Stimulated activated memory B cell treated with anti-CD40 and anti-IgM and Interleukin-4, amounts not matched to agents 10 μg/mL and 1 μg/mL and 100 μg/mL, for 72 hours (primary cell): Measurements from ENCODE around the gene VEGFA.

ENCODE experiments used
- ATAC-seq: fragments of 150-1000 bp; cut with Tn5 transposase; 2 replicates; pipeline ENCODE4 v1.10.0; 2021
- H3K27ac Mint-ChIP-seq: one replicate; pipeline ENCODE4 v1.8.0; 2022; ENCODE audit warnings: mild to moderate bottlenecking, mixed read lengths
- H3K27me3 Mint-ChIP-seq: one replicate; pipeline ENCODE4 v1.8.0; 2022; ENCODE audit warnings: mixed read lengths
- H3K36me3 Mint-ChIP-seq: one replicate; pipeline ENCODE4 v1.8.0; 2022; ENCODE audit warnings: mixed read lengths
- H3K4me1 Mint-ChIP-seq: one replicate; pipeline ENCODE4 v1.8.0; 2022; ENCODE audit warnings: mixed read lengths
- H3K4me3 Mint-ChIP-seq: one replicate; pipeline ENCODE4 v1.8.0; 2022; ENCODE audit warnings: mild to moderate bottlenecking, moderate library complexity, mixed read lengths
- H3K9me3 Mint-ChIP-seq: one replicate; pipeline ENCODE4 v1.8.0; 2022; ENCODE audit warnings: mixed read lengths

VEGFA gene

DNA sequence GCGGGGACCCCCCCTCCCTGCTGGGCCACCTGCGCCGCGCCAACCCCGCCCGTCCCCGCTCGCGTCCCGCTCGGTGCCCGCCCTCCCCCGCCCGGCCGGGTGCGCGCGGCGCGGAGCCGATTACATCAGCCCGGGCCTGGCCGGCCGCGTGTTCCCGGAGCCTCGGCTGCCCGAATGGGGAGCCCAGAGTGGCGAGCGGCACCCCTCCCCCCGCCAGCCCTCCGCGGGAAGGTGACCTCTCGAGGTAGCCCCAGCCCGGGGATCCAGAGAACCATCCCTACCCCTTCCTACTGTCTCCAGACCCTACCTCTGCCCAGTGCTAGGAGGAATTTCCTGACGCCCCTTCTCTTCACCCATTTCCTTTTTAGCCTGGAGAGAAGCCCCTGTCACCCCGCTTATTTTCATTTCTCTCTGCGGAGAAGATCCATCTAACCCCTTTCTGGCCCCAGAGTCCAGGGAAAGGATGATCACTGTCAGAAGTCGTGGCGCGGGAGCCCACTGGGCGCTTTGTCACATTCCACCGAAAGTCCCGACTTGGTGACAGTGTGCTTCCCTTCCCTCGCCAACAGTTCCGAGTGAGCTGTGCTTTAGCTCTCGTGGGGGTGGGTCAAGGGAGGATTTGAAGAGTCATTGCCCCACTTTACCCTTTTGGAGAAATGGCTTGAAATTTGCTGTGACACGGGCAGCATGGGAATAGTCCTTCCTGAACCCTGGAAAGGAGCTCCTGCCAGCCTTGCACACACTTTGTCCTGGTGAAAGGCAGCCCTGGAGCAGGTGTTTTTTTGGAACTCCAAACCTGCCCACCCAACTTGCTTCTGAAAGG, 2.1 kb downstream of the VEGFA start:
- ATAC-seq, result no peak
- H3K27me3 Mint-ChIP-seq, result peaks cover 28% of the 10 kb centered on the region
- H3K36me3 Mint-ChIP-seq, result no peaks in the 10 kb centered on the region
- H3K9me3 Mint-ChIP-seq, result no peaks in the 10 kb centered on the region
- H3K4me1 Mint-ChIP-seq, result peaks cover 66% of the 10 kb centered on the region
- H3K27ac Mint-ChIP-seq, result peak overlapping the region; percentile 55
- H3K4me3 Mint-ChIP-seq, result peak overlapping the region; percentile 70

DNA sequence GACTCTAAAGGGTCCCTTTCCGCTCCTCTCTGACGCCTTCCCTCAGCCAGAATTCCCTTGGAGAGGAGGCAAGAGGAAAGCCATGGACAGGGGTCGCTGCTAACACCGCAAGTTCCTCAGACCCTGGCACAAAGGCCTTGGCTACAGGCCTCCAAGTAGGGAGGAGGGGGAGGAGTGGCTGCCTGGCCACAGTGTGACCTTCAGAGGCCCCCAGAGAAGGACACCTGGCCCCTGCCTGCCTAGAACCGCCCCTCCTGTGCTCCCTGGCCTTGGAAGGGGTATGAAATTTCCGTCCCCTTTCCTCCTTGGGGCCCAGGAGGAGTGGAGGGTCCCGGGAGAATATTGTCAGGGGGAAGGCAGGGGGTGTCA, 2.7 kb downstream of the VEGFA start:
- H3K27me3 Mint-ChIP-seq, result peaks cover 28% of the 10 kb centered on the region
- peaks cover 66% of the 10 kb centered on the region for H3K4me1 Mint-ChIP-seq
- no peaks in the 10 kb centered on the region for H3K36me3 Mint-ChIP-seq
- no peak for ATAC-seq
- H3K9me3 Mint-ChIP-seq, result no peaks in the 10 kb centered on the region
- no peak overlapping the region for H3K27ac Mint-ChIP-seq
- no peak overlapping the region for H3K4me3 Mint-ChIP-seq

- Mint-ChIP-seq H3K36me3 (no peaks in the 10 kb centered on the region), H3K4me3 (no peak overlapping the region), H3K9me3 (no peaks in the 10 kb centered on the region), H3K4me1 (peaks cover 66% of the 10 kb centered on the region), H3K27ac (no peak overlapping the region), H3K27me3 (peaks cover 28% of the 10 kb centered on the region)
- ATAC-seq, result no peak
Measured at GRCh38 chr6:43773050-43773979, 3.3 kb downstream of the VEGFA start.

DNA sequence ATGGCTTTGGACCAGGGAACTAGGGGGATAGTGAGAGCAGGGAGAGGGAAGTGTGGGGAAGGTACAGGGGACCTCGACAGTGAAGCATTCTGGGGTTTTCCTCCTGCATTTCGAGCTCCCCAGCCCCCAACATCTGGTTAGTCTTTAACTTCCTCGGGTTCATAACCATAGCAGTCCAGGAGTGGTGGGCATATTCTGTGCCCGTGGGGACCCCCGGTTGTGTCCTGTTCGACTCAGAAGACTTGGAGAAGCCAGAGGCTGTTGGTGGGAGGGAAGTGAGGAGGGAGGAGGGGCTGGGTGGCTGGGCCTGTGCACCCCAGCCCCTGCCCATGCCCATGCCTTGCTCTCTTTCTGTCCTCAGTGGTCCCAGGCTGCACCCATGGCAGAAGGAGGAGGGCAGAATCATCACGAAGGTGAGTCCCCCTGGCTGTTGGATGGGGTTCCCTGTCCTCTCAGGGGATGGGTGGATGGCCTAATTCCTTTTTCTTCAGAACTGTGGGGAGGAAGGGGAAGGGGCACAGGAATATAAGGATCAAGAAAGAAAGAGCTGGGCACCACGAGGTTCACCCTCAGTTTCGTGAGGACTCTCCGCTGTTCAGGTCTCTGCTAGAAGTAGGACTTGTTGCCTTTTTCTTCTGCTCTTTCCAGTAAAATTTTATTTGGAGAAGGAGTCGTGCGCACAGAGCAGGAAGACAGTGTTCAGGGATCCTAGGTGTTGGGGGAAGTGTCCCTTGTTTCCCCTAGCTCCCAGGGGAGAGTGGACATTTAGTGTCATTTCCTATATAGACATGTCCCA, 4.2 kb downstream of the VEGFA start:
- ATAC-seq, result no peak
- Mint-ChIP-seq H3K4me1 (peaks cover 63% of the 10 kb centered on the region), H3K27ac (no peak overlapping the region), H3K4me3 (no peak overlapping the region), H3K36me3 (no peaks in the 10 kb centered on the region), H3K9me3 (no peaks in the 10 kb centered on the region), H3K27me3 (peaks cover 28% of the 10 kb centered on the region)

- H3K36me3 Mint-ChIP-seq, result no peaks in the 10 kb centered on the region
- ATAC-seq, result no peak
- H3K27ac Mint-ChIP-seq, result no peak overlapping the region
- H3K9me3 Mint-ChIP-seq, result no peaks in the 10 kb centered on the region
- peaks cover 59% of the 10 kb centered on the region for H3K4me1 Mint-ChIP-seq
- H3K4me3 Mint-ChIP-seq, result no peak overlapping the region
- peaks cover 28% of the 10 kb centered on the region for H3K27me3 Mint-ChIP-seq
Measured at GRCh38 chr6:43774776-43775534, 4.9 kb downstream of the VEGFA start.

- H3K27me3 Mint-ChIP-seq, result peaks cover 28% of the 10 kb centered on the region
- no peak overlapping the region for H3K4me3 Mint-ChIP-seq
- H3K36me3 Mint-ChIP-seq, result no peaks in the 10 kb centered on the region
- no peaks in the 10 kb centered on the region for H3K9me3 Mint-ChIP-seq
- H3K4me1 Mint-ChIP-seq, result peaks cover 54% of the 10 kb centered on the region
- H3K27ac Mint-ChIP-seq, result no peak overlapping the region
- ATAC-seq, result no peak
Measured at GRCh38 chr6:43775535-43775885, 5.5 kb downstream of the VEGFA start.

GRCh38 chr6:43776115-43776798, 6.2 kb downstream of the VEGFA start:
- H3K9me3 Mint-ChIP-seq, result no peaks in the 10 kb centered on the region

GRCh38 chr6:43776799-43777776, 7.1 kb downstream of the VEGFA start:
- Mint-ChIP-seq H3K9me3 (no peaks in the 10 kb centered on the region), H3K36me3 (no peaks in the 10 kb centered on the region), H3K4me3 (no peak overlapping the region), H3K27me3 (peaks cover 24% of the 10 kb centered on the region), H3K4me1 (peaks cover 49% of the 10 kb centered on the region), H3K27ac (no peak overlapping the region)
- ATAC-seq, result no peak

More at GRCh38 chr6:43776115-43776798, 6.2 kb downstream of the VEGFA start:
- Mint-ChIP-seq H3K36me3 (no peaks in the 10 kb centered on the region), H3K4me3 (no peak overlapping the region), H3K4me1 (peaks cover 52% of the 10 kb centered on the region), H3K27me3 (peaks cover 28% of the 10 kb centered on the region), H3K27ac (no peak overlapping the region)
- peak; percentile 17 for ATAC-seq

DNA sequence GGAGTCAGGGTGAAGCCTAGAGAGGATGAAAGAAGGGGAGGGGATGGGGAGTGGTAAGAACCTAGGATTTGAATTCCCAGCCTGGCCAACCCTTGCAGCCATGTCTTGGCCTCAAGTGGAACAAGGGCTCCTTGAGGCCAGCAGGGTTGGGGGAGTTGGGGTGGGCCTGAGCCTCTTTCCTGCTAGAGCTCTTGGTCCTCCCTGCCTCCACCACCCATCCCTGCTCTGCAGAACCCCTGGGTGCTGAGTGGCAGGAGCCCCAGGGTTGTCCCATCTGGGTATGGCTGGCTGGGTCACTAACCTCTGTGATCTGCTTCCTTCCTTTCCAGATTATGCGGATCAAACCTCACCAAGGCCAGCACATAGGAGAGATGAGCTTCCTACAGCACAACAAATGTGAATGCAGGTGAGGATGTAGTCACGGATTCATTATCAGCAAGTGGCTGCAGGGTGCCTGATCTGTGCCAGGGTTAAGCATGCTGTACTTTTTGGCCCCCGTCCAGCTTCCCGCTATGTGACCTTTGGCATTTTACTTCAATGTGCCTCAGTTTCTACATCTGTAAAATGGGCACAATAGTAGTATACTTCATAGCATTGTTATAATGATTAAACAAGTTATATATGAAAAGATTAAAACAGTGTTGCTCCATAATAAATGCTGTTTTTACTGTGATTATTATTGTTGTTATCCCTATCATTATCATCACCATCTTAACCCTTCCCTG, 8.3 kb downstream of the VEGFA start:
- ATAC-seq, result no peak
- H3K27ac Mint-ChIP-seq, result no peak overlapping the region
- no peaks in the 10 kb centered on the region for H3K36me3 Mint-ChIP-seq
- H3K27me3 Mint-ChIP-seq, result peaks cover 12% of the 10 kb centered on the region
- peaks cover 36% of the 10 kb centered on the region for H3K4me1 Mint-ChIP-seq
- H3K4me3 Mint-ChIP-seq, result no peak overlapping the region
- no peaks in the 10 kb centered on the region for H3K9me3 Mint-ChIP-seq

DNA sequence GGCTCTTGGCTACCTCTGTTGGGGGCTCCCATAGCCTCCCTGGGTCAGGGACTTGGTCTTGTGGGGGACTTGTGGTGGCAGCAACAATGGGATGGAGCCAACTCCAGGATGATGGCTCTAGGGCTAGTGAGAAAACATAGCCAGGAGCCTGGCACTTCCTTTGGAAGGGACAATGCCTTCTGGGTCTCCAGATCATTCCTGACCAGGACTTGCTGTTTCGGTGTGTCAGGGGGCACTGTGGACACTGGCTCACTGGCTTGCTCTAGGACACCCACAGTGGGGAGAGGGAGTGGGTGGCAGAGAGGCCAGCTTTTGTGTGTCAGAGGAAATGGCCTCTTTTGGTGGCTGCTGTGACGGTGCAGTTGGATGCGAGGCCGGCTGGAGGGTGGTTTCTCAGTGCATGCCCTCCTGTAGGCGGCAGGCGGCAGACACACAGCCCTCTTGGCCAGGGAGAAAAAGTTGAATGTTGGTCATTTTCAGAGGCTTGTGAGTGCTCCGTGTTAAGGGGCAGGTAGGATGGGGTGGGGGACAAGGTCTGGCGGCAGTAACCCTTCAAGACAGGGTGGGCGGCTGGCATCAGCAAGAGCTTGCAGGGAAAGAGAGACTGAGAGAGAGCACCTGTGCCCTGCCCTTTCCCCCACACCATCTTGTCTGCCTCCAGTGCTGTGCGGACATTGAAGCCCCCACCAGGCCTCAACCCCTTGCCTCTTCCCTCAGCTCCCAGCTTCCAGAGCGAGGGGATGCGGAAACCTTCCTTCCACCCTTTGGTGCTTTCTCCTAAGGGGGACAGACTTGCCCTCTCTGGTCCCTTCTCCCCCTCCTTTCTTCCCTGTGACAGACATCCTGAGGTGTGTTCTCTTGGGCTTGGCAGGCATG, 9.2 kb downstream of the VEGFA start:
- Mint-ChIP-seq H3K36me3 (no peaks in the 10 kb centered on the region), H3K9me3 (no peaks in the 10 kb centered on the region), H3K27ac (no peak overlapping the region), H3K4me3 (no peak overlapping the region), H3K27me3 (peaks cover 3% of the 10 kb centered on the region), H3K4me1 (peaks cover 33% of the 10 kb centered on the region)
- no peak for ATAC-seq

GRCh38 chr6:43779852-43780236, 9.8 kb downstream of the VEGFA start:
- Mint-ChIP-seq H3K27ac (no peak overlapping the region), H3K27me3 (no peaks in the 10 kb centered on the region), H3K36me3 (no peaks in the 10 kb centered on the region), H3K9me3 (no peaks in the 10 kb centered on the region), H3K4me1 (peaks cover 27% of the 10 kb centered on the region), H3K4me3 (no peak overlapping the region)
- no peak for ATAC-seq

- no peaks in the 10 kb centered on the region for H3K36me3 Mint-ChIP-seq
- no peak overlapping the region for H3K4me3 Mint-ChIP-seq
- H3K9me3 Mint-ChIP-seq, result no peaks in the 10 kb centered on the region
- peaks cover 22% of the 10 kb centered on the region for H3K4me1 Mint-ChIP-seq
- no peaks in the 10 kb centered on the region for H3K27me3 Mint-ChIP-seq
- ATAC-seq, result no peak
- H3K27ac Mint-ChIP-seq, result no peak overlapping the region
Measured at GRCh38 chr6:43780293-43780692, 10.3 kb downstream of the VEGFA start.
